Naive thymus-derived CD4-positive, alpha-beta T cell (primary cell): ENCODE results near the gene ATP5MG. TPM values are rescaled to one million over a fixed set of nuclear protein-coding genes. Genes with fewer than 3 reads are reported as not detected.
A peak's percentile ranks its signal among the peaks of the same experiment; 100 is the strongest.

ENCODE experiments used
- ATAC-seq: fragments of 150-1000 bp; cut with Tn5 transposase; 2 replicates; pipeline ENCODE4 v1.10.0; 2021; ENCODE audit warnings: mild to moderate bottlenecking, moderate library complexity
- CTCF ChIA-PET: fragments of 350-600 bp; sonication (Branson Sonifier 250); formaldehyde crosslinking; loops from one replicate; lab custom pipeline; 2021; ENCODE audit warnings: antibody characterized with exemption; lab: Charles Lee
- POLR2A ChIA-PET: fragments of 350-600 bp; sonication (Branson Sonifier 250); formaldehyde crosslinking; loops from one replicate; lab custom pipeline; 2021; ENCODE audit warnings: antibody characterized with exemption, inconsistent platforms; lab: Charles Lee
- DNase-seq, 9 donors: peaks; one replicate each; pipeline versions ENCODE4 v3.0.0 to v3.0.0-alpha.2; 2020 to 2022; ENCODE audit warnings: mixed read lengths in 1 of 9
- H3K27ac ChIP-seq: one replicate; pipeline ENCODE4 v1.7.0; 2013; ENCODE audit warnings: mild to moderate bottlenecking, low read depth, low read length, moderate library complexity
- H3K27me3 ChIP-seq, 2 donors: one replicate each; pipeline ENCODE4 v1.7.0; 2013; ENCODE audit warnings: low read length in 2 of 2, mild to moderate bottlenecking in 2 of 2, moderate library complexity in 2 of 2; ENCODE audit not compliant: control insufficient read depth in 2 of 2, insufficient read depth in 2 of 2
- H3K36me3 ChIP-seq, 3 experiments: 1 replicate in 2 of 3; 2 replicates in 1 of 3; pipeline ENCODE4 v1.7.0; 2013; ENCODE audit warnings: low read length in 3 of 3, mild to moderate bottlenecking in 3 of 3, moderate library complexity in 1 of 3; ENCODE audit not compliant: insufficient read depth in 3 of 3, control insufficient read depth in 2 of 3
- H3K4me1 ChIP-seq, 2 donors: one replicate each; pipeline ENCODE4 v1.7.0; 2013; ENCODE audit warnings: low read length in 2 of 2, mild to moderate bottlenecking in 2 of 2, moderate library complexity in 1 of 2; ENCODE audit not compliant: control insufficient read depth in 2 of 2, insufficient read depth in 2 of 2
- H3K4me3 ChIP-seq: 2 replicates; pipeline ENCODE4 v1.7.0; 2013; ENCODE audit warnings: mild to moderate bottlenecking, low read length
- H3K9me3 ChIP-seq, 3 experiments: 1 replicate in 2 of 3; 2 replicates in 1 of 3; pipeline ENCODE4 v1.7.0; 2013; ENCODE audit warnings: low read length in 3 of 3; ENCODE audit not compliant: control insufficient read depth in 2 of 3
- H3K27ac Mint-ChIP-seq, 9 donors: one replicate each; pipeline ENCODE4 v1.8.0; 2020 to 2022; ENCODE audit warnings: mixed read lengths in 9 of 9, mild to moderate bottlenecking in 8 of 9, moderate library complexity in 5 of 9, inconsistent platforms in 2 of 9
- H3K27me3 Mint-ChIP-seq, 5 donors: one replicate each; pipeline ENCODE4 v1.8.0; 2021 to 2022; ENCODE audit warnings: mixed read lengths in 5 of 5, mild to moderate bottlenecking in 1 of 5
- H3K36me3 Mint-ChIP-seq, 5 donors: one replicate each; pipeline ENCODE4 v1.8.0; 2020 to 2022; ENCODE audit warnings: mixed read lengths in 5 of 5, mild to moderate bottlenecking in 3 of 5, inconsistent platforms in 1 of 5
- H3K4me1 Mint-ChIP-seq, 7 donors: one replicate each; pipeline ENCODE4 v1.8.0; 2020 to 2022; ENCODE audit warnings: mixed read lengths in 7 of 7, mild to moderate bottlenecking in 3 of 7, inconsistent platforms in 1 of 7
- H3K4me3 Mint-ChIP-seq, 10 donors: one replicate each; pipeline ENCODE4 v1.8.0; 2020 to 2022; ENCODE audit warnings: mild to moderate bottlenecking in 10 of 10, mixed read lengths in 10 of 10, moderate library complexity in 6 of 10, inconsistent platforms in 2 of 10
- H3K9me3 Mint-ChIP-seq, 11 donors: one replicate each; pipeline ENCODE4 v1.8.0; 2020 to 2022; ENCODE audit warnings: mixed read lengths in 11 of 11, mild to moderate bottlenecking in 4 of 11, inconsistent platforms in 1 of 11, moderate library complexity in 1 of 11
- intact Hi-C, 2 donors: fragments of 100-400 bp; cut with micrococcal nuclease; formaldehyde crosslinking; loops; one replicate each; pipeline ENCODE4 v1.15.1; 2023
- polyA plus RNA-seq, 2 donors: library from polyadenylated mRNA; unstranded; fragments of 300-500 nt; fragmentation: Illumina TruSeq; gene quantifications; one replicate each; pipeline ENCODE4 v1.2.3, GENCODE V29; 2021
- total RNA-seq, 6 experiments: library from RNA in 5 of 6; stranded (reverse) in 5 of 6; gene quantifications; 1 replicate in 5 of 6; 2 replicates in 1 of 6; pipeline ENCODE4 v1.2.3 and lab custom pipeline; 2021 to 2026

ATP5MG gene
- total and polyA plus RNA-seq, 7 experiments from 2014 or later: 140 to 842 (median 194) TPM

DNA sequence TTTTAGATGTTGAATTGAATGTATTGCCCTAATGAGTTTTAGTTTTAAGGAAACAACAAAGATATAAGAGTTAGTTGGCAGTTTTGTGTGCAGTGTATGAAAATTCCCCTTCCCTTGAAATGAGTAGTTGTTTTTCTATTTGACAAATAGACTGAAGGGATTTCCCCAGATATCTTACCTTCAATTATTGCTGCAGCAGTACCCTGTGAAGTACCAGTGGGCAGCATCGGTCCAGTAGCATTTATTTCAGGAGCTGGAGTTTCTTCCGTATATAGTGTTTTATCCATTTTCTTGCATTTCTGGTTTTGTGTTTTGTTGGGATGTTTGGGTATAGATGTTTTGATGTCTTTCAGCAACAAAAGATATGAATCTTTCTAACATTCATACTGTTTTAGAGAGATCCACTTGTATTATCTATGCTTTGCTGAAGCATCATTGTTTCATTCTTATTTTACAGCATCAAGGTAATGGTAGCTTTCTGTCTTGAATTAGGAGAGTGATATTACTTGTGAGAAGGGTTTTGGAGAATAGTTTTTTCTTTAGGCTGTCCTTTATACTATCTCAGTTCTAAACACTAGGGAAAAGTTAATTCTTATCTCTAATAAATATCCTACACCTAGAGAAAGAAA, 42.3 kb downstream of the ATP5MG start:
- H3K4me3 Mint-ChIP-seq: peak overlapping the region in 9 of 10 donors; percentile 8 to 96 (median 54)
- no peak overlapping the region for H3K4me3 ChIP-seq
- peaks cover 73 to 99% (median 94%) of the 10 kb centered on the region in 7 donors for H3K4me1 Mint-ChIP-seq
- ChIA-PET CTCF (no interaction called here), POLR2A (interaction anchor here (0.9 to 1.3 kb wide), 3 partner anchors 9 to 84 kb away, joined by 3 to 5 read pairs (median 4); partner anchors contain the start of gene UBE4A)
- no peaks in the 10 kb centered on the region for H3K27me3 ChIP-seq
- H3K36me3 ChIP-seq: peaks cover 0 to 10% (median 0%) of the 10 kb centered on the region in 3 experiments
- H3K4me1 ChIP-seq: peaks cover 77 to 78% of the 10 kb centered on the region in 2 donors
- ATAC-seq: peak; percentile 50
- intact Hi-C loops: no loop called here
- no peaks in the 10 kb centered on the region for H3K9me3 ChIP-seq
- H3K27ac ChIP-seq: no peak overlapping the region
- H3K27me3 Mint-ChIP-seq: no peaks in the 10 kb centered on the region
- H3K9me3 Mint-ChIP-seq: peaks cover 0 to 3% (median 0%) of the 10 kb centered on the region in 11 donors
- H3K27ac Mint-ChIP-seq: peak overlapping the region in 7 of 9 donors; percentile 46 to 91 (median 71)
- H3K36me3 Mint-ChIP-seq: peaks cover 0 to 47% (median 11%) of the 10 kb centered on the region in 5 donors
- DNase-seq: no peak

GRCh38 chr11:118447423-118447822, 46.0 kb downstream of the ATP5MG start:
- Histone ChIP-seq H3K4me3 (no peak overlapping the region), H3K4me1 (peaks cover 41 to 51% of the 10 kb centered on the region in 2 donors), H3K36me3 (peaks cover 0 to 16% (median 4%) of the 10 kb centered on the region in 3 experiments), H3K27ac (no peak overlapping the region), H3K27me3 (no peaks in the 10 kb centered on the region), H3K9me3 (no peaks in the 10 kb centered on the region)
- peaks cover 55 to 84% (median 73%) of the 10 kb centered on the region in 7 donors for H3K4me1 Mint-ChIP-seq
- ATAC-seq: no peak
- peak overlapping the region in 3 of 9 donors; percentile 0 to 72 (median 25) for H3K27ac Mint-ChIP-seq
- ChIA-PET CTCF (interaction anchor here (1.1 kb wide), 1 partner anchor 152 kb away, joined by 4 read pairs; no protein-coding TSS in a partner anchor), POLR2A (interaction anchor here (0.6 to 1.7 kb wide), 4 partner anchors 8 to 83 kb away, joined by 3 to 8 read pairs (median 6); partner anchors contain the start of gene TMEM25)
- no peak for DNase-seq
- peaks cover 0 to 3% (median 0%) of the 10 kb centered on the region in 11 donors for H3K9me3 Mint-ChIP-seq
- peaks cover 0 to 45% (median 11%) of the 10 kb centered on the region in 5 donors for H3K36me3 Mint-ChIP-seq
- intact Hi-C loops: no loop called here
- H3K27me3 Mint-ChIP-seq: no peaks in the 10 kb centered on the region
- H3K4me3 Mint-ChIP-seq: peak overlapping the region in 3 of 10 donors; percentile 24 to 48 (median 28)

GRCh38 chr11:118448294-118448693, 46.9 kb downstream of the ATP5MG start:
- intact Hi-C loops: loop anchor here (1.0 to 2.0 kb wide), 2 partner anchors 10 to 13 kb away; no protein-coding TSS in a partner anchor
- ATAC-seq: no peak
- H3K36me3 ChIP-seq: peaks cover 0 to 12% (median 4%) of the 10 kb centered on the region in 3 experiments
- H3K27ac Mint-ChIP-seq: peak overlapping the region in 1 of 9 donors; percentile 48
- H3K4me1 ChIP-seq: peaks cover 32 to 42% of the 10 kb centered on the region in 2 donors
- ChIA-PET POLR2A (interaction anchor here (0.6 to 1.7 kb wide), 5 partner anchors 9 to 670 kb away, joined by 3 to 8 read pairs (median 5); partner anchors contain the start of gene TMEM25), CTCF (interaction anchor here (1.1 kb wide), 1 partner anchor 153 kb away, joined by 4 read pairs; no protein-coding TSS in a partner anchor)
- no peaks in the 10 kb centered on the region for H3K27me3 ChIP-seq
- no peaks in the 10 kb centered on the region for H3K27me3 Mint-ChIP-seq
- H3K36me3 Mint-ChIP-seq: peaks cover 0 to 47% (median 15%) of the 10 kb centered on the region in 5 donors
- H3K27ac ChIP-seq: peak overlapping the region; percentile 14
- H3K9me3 ChIP-seq: no peaks in the 10 kb centered on the region
- H3K4me3 ChIP-seq: no peak overlapping the region
- peaks cover 0 to 3% (median 0%) of the 10 kb centered on the region in 11 donors for H3K9me3 Mint-ChIP-seq
- no peak for DNase-seq
- H3K4me1 Mint-ChIP-seq: peaks cover 57 to 82% (median 69%) of the 10 kb centered on the region in 7 donors
- peak overlapping the region in 2 of 10 donors; percentile 24 to 36 for H3K4me3 Mint-ChIP-seq

GRCh38 chr11:118449316-118449918, 48.0 kb downstream of the ATP5MG start:
- H3K9me3 Mint-ChIP-seq: peaks cover 0 to 3% (median 0%) of the 10 kb centered on the region in 11 donors
- DNase-seq: no peak
- Histone ChIP-seq H3K27ac (no peak overlapping the region), H3K4me1 (peaks cover 25 to 31% of the 10 kb centered on the region in 2 donors), H3K4me3 (no peak overlapping the region), H3K36me3 (peaks cover 0 to 12% (median 4%) of the 10 kb centered on the region in 3 experiments), H3K9me3 (no peaks in the 10 kb centered on the region), H3K27me3 (no peaks in the 10 kb centered on the region)
- H3K4me1 Mint-ChIP-seq: peaks cover 55 to 82% (median 69%) of the 10 kb centered on the region in 7 donors
- H3K4me3 Mint-ChIP-seq: peak overlapping the region in 1 of 10 donors; percentile 2
- CTCF ChIA-PET: interaction anchor here (0.5 kb wide), 1 partner anchor 203 kb away, joined by 4 read pairs; no protein-coding TSS in a partner anchor
- ATAC-seq: no peak
- peak overlapping the region in 5 of 9 donors; percentile 25 to 81 (median 68) for H3K27ac Mint-ChIP-seq
- peaks cover 0 to 52% (median 19%) of the 10 kb centered on the region in 5 donors for H3K36me3 Mint-ChIP-seq
- no peaks in the 10 kb centered on the region for H3K27me3 Mint-ChIP-seq
- POLR2A ChIA-PET: interaction anchor here (0.6 to 1.7 kb wide), 2 partner anchors 15 to 51 kb away, joined by 4 to 7 read pairs; no protein-coding TSS in a partner anchor
- intact Hi-C loops: loop anchor here in 1 of 2 donors (2.0 kb wide), 1 partner anchor 15 kb away; no protein-coding TSS in a partner anchor

- no peak overlapping the region for H3K27ac ChIP-seq
- Mint-ChIP-seq H3K9me3 (peaks cover 0 to 3% (median 0%) of the 10 kb centered on the region in 11 donors), H3K27me3 (no peaks in the 10 kb centered on the region), H3K27ac (peak overlapping the region in 8 of 9 donors; percentile 5 to 87 (median 52)), H3K4me3 (peak overlapping the region in 1 of 10 donors; percentile 5), H3K36me3 (peaks cover 0 to 44% (median 19%) of the 10 kb centered on the region in 5 donors), H3K4me1 (peaks cover 52 to 82% (median 67%) of the 10 kb centered on the region in 7 donors)
- no peak overlapping the region for H3K4me3 ChIP-seq
- ChIA-PET POLR2A (interaction anchor here (0.5 kb wide), 1 partner anchor 244 kb away, joined by 3 read pairs; no protein-coding TSS in a partner anchor), CTCF (interaction anchor here (0.6 kb wide), 1 partner anchor 20 kb away, joined by 4 read pairs; no protein-coding TSS in a partner anchor)
- intact Hi-C loops: no loop called here
- no peaks in the 10 kb centered on the region for H3K27me3 ChIP-seq
- H3K36me3 ChIP-seq: peaks cover 0 to 9% (median 4%) of the 10 kb centered on the region in 3 experiments
- DNase-seq (no peak), ATAC-seq (no peak)
- H3K9me3 ChIP-seq: no peaks in the 10 kb centered on the region
- peaks cover 16 to 23% of the 10 kb centered on the region in 2 donors for H3K4me1 ChIP-seq
Observed at GRCh38 chr11:118450451-118450850, 49.0 kb downstream of the ATP5MG start.
